ENCODE data around the gene NAT16. TPM values are rescaled to one million over a fixed set of nuclear protein-coding genes. Genes with fewer than 3 reads are reported as not detected.
"Not testable (repeated sequence)": the region's sequence is repeated elsewhere in the genome, so short reads cannot be mapped to it uniquely, and the experiment has no call there.

The NAT16 gene
- total RNA-seq, 1 donor from 2014 or later: not detected

DNA sequence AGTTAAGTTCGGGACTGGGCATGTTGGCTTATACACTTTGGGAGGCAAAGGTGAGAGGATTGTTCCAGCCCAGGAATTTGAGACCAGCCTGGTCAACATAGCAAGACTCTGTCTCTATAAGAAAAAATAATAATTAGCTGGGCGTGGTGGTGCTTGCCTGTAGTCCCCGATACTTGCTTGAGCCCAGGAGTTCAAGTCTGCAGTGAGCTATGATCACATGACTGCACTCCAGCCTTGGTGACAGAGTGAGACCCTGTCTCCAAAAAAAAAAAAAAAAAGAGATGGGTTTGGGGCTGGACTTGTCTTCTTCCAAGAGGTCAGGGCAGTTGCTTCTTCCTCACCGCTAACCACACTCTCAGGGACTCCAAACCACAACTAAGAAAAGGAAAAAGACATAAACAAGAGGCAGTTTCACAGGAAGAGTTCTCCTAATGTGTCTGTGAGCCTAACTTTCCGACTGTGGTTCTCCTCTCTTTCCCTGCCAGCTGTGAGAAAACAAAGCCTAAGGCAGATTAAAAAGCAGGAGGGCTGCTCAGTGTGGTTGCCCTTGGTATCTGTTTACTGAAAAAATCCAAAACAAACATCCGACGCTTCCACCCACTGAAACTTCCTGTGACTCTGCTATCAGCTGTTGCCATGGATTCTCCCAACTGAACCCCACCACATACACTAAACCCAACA lies 55.6 kb downstream of the NAT16 start:
- TF ChIP-seq POLR2AphosphoS5 (IDR thresholded peaks at IDR 0.05; ENCODE audit: insufficient read depth in 1 of 2, low read depth in 1 of 2) (no peak), POLR2A (IDR thresholded peaks at IDR 0.05) (no peak)
- TF ChIP-seq, protein P1, sequence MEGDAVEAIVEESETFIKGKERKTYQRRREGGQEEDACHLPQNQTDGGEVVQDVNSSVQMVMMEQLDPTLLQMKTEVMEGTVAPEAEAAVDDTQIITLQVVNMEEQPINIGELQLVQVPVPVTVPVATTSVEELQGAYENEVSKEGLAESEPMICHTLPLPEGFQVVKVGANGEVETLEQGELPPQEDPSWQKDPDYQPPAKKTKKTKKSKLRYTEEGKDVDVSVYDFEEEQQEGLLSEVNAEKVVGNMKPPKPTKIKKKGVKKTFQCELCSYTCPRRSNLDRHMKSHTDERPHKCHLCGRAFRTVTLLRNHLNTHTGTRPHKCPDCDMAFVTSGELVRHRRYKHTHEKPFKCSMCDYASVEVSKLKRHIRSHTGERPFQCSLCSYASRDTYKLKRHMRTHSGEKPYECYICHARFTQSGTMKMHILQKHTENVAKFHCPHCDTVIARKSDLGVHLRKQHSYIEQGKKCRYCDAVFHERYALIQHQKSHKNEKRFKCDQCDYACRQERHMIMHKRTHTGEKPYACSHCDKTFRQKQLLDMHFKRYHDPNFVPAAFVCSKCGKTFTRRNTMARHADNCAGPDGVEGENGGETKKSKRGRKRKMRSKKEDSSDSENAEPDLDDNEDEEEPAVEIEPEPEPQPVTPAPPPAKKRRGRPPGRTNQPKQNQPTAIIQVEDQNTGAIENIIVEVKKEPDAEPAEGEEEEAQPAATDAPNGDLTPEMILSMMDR (IDR thresholded peaks at IDR 0.05): no peak
- Histone ChIP-seq H3K36me3 (no peaks in the 10 kb centered on the region), H3K4me3 (no peak overlapping the region), H3K9me3 (no peaks in the 10 kb centered on the region), H3K4me1 (peaks cover 60% of the 10 kb centered on the region), H3K27ac (peak overlapping the region; percentile 81), H3K27me3 (no peaks in the 10 kb centered on the region)
- intact Hi-C loops (cut with DNase I): loop anchor here (5.0 kb wide), 1 partner anchor 37 kb away; the partner anchor contains the start of gene TRIM56
- DNase-seq (ENCODE audit: extremely low spot score in 2 of 2): no peak

GRCh38 chr7:101123703-101124068 lies 56.4 kb downstream of the NAT16 start:
- TF ChIP-seq, protein P1 (IDR thresholded peaks at IDR 0.05): no peak
- no peak for TF ChIP-seq POLR2AphosphoS5 (IDR thresholded peaks at IDR 0.05; ENCODE audit: insufficient read depth in 1 of 2, low read depth in 1 of 2)
- TF ChIP-seq POLR2A (IDR thresholded peaks at IDR 0.05): no peak

GRCh38 chr7:101122933-101123702 lies 57.0 kb downstream of the NAT16 start:
- DNase-seq (ENCODE audit: extremely low spot score in 2 of 2): no peak
- Histone ChIP-seq H3K9me3 (no peaks in the 10 kb centered on the region), H3K27me3 (no peaks in the 10 kb centered on the region), H3K27ac (peak overlapping the region; percentile 89), H3K4me1 (peaks cover 66% of the 10 kb centered on the region), H3K4me3 (no peak overlapping the region), H3K36me3 (no peaks in the 10 kb centered on the region)
- TF ChIP-seq POLR2A (IDR thresholded peaks at IDR 0.05) (no peak), POLR2AphosphoS5 (IDR thresholded peaks at IDR 0.05; ENCODE audit: insufficient read depth in 1 of 2, low read depth in 1 of 2) (no peak)
- TF ChIP-seq, protein P1 (IDR thresholded peaks at IDR 0.05): no peak
- intact Hi-C loops (cut with DNase I): no loop called here

More at GRCh38 chr7:101123703-101124068, 56.4 kb downstream of the NAT16 start:
- peaks cover 60% of the 10 kb centered on the region for H3K4me1 ChIP-seq
- no peaks in the 10 kb centered on the region for H3K9me3 ChIP-seq
- no peak for DNase-seq (ENCODE audit: extremely low spot score in 2 of 2)
- H3K36me3 ChIP-seq: no peaks in the 10 kb centered on the region
- no peak overlapping the region for H3K4me3 ChIP-seq
- H3K27me3 ChIP-seq: no peaks in the 10 kb centered on the region
- intact Hi-C loops (cut with DNase I): no loop called here
- H3K27ac ChIP-seq: peak overlapping the region; percentile 81

- H3K4me3 ChIP-seq: peak overlapping the region; percentile 38
- H3K9me3 ChIP-seq: no peaks in the 10 kb centered on the region
- intact Hi-C loops (cut with DNase I): loop anchor here (2.0 kb wide), 1 partner anchor 21 kb away; no protein-coding TSS in a partner anchor
- TF ChIP-seq, protein P1 (IDR thresholded peaks at IDR 0.05): no peak
- TF ChIP-seq POLR2AphosphoS5 (IDR thresholded peaks at IDR 0.05; ENCODE audit: insufficient read depth in 1 of 2, low read depth in 1 of 2) (peak; percentile 56 to 63), POLR2A (IDR thresholded peaks at IDR 0.05) (no peak)
- peak overlapping the region; percentile 89 for H3K27ac ChIP-seq
- peaks cover 60% of the 10 kb centered on the region for H3K4me1 ChIP-seq
- DNase-seq (ENCODE audit: extremely low spot score in 2 of 2): no peak
- H3K36me3 ChIP-seq: no peaks in the 10 kb centered on the region
- H3K27me3 ChIP-seq: no peaks in the 10 kb centered on the region
These were observed 57.8 kb downstream of the NAT16 start for GRCh38 chr7:101121991-101122932.

DNA sequence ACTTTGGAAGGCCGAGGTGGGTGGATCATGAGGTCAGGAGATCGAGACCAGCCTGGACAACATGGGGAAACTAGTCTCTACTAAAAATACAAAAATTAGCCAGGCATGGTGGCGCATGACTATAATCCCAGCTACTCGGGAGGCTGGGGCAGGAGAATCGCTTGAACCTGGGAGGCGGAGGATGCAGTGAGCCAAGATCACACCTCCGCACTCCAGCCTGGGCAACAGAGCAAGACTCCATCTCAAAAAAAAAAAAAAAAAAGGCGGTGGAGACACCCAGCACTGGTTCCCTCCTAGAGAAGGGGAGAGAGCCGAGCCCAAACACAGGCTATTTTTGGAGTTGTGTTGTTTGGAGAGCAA lies 58.5 kb downstream of the NAT16 start:
- not testable (repeated sequence) for H3K36me3 ChIP-seq; H3K27me3 ChIP-seq; DNase-seq (ENCODE audit: extremely low spot score in 2 of 2); H3K9me3 ChIP-seq
- H3K4me1 ChIP-seq: peaks cover 54% of the 10 kb centered on the region
- intact Hi-C loops (cut with DNase I): loop anchor here (2.0 kb wide), 1 partner anchor 21 kb away; no protein-coding TSS in a partner anchor
- peak overlapping the region in 1 of 2 donors; percentile 38 for H3K4me3 ChIP-seq
- peak overlapping the region; percentile 89 for H3K27ac ChIP-seq
